ENCODE measurements around the gene SPPL2A.
A peak's percentile ranks its signal among the peaks of the same experiment; 100 is the strongest.
"Not testable (repeated sequence)": the region's sequence is repeated elsewhere in the genome, so short reads cannot be mapped to it uniquely, and the experiment has no call there.

The SPPL2A gene, protein sequence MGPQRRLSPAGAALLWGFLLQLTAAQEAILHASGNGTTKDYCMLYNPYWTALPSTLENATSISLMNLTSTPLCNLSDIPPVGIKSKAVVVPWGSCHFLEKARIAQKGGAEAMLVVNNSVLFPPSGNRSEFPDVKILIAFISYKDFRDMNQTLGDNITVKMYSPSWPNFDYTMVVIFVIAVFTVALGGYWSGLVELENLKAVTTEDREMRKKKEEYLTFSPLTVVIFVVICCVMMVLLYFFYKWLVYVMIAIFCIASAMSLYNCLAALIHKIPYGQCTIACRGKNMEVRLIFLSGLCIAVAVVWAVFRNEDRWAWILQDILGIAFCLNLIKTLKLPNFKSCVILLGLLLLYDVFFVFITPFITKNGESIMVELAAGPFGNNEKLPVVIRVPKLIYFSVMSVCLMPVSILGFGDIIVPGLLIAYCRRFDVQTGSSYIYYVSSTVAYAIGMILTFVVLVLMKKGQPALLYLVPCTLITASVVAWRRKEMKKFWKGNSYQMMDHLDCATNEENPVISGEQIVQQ

GRCh38 chr15:50765195-50765967 lies at the start of gene SPPL2A:
Gene SPPL2A, minus strand, starts transcription at chr15:50765706. Its CDS starts 173 bp downstream, at chr15:50765533.
- DNase-seq (ENCODE audit: extremely low read depth, low read depth) = peak; percentile 73
- TF ChIP-seq, protein P1, sequence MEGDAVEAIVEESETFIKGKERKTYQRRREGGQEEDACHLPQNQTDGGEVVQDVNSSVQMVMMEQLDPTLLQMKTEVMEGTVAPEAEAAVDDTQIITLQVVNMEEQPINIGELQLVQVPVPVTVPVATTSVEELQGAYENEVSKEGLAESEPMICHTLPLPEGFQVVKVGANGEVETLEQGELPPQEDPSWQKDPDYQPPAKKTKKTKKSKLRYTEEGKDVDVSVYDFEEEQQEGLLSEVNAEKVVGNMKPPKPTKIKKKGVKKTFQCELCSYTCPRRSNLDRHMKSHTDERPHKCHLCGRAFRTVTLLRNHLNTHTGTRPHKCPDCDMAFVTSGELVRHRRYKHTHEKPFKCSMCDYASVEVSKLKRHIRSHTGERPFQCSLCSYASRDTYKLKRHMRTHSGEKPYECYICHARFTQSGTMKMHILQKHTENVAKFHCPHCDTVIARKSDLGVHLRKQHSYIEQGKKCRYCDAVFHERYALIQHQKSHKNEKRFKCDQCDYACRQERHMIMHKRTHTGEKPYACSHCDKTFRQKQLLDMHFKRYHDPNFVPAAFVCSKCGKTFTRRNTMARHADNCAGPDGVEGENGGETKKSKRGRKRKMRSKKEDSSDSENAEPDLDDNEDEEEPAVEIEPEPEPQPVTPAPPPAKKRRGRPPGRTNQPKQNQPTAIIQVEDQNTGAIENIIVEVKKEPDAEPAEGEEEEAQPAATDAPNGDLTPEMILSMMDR (IDR thresholded peaks at IDR 0.05; ENCODE audit: low read depth, low read length) = no peak

- TF ChIP-seq, protein P1 (IDR thresholded peaks at IDR 0.05; ENCODE audit: low read depth, low read length) = no peak
- DNase-seq (ENCODE audit: extremely low read depth, low read depth) = no peak
Measured at GRCh38 chr15:50814634-50815033, 49.1 kb upstream of the SPPL2A start.

- TF ChIP-seq, protein P1 (IDR thresholded peaks at IDR 0.05; ENCODE audit: low read depth, low read length) = no peak
- DNase-seq (ENCODE audit: extremely low read depth, low read depth) = no peak
Measured at GRCh38 chr15:50813865-50814264, 48.4 kb upstream of the SPPL2A start.

- no peak for DNase-seq (ENCODE audit: extremely low read depth, low read depth)
- TF ChIP-seq, protein P1 (IDR thresholded peaks at IDR 0.05; ENCODE audit: low read depth, low read length) = no peak
Measured at GRCh38 chr15:50813089-50813488, 47.6 kb upstream of the SPPL2A start.

DNA sequence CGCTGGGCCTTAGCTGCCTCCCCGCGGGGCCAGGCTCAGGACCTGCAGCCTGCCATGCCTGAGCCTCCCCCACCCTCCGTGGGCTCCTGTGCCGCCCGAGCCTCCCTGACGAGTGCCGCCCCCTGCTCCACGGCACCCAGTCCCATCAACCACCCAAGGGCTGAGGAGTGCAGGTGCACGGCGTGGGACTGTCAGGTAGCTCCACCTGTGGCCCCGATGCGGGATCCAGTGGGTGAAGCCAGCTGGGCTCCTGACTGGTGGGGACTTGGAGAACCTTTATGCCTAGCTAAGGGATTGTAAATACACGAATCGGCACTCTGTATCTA lies 46.6 kb upstream of the SPPL2A start:
- DNase-seq (ENCODE audit: extremely low read depth, low read depth) = not testable (repeated sequence)

GRCh38 chr15:50811461-50812180 lies 46.1 kb upstream of the SPPL2A start:
- DNase-seq (ENCODE audit: extremely low read depth, low read depth) = not testable (repeated sequence)

- TF ChIP-seq, protein P1 (IDR thresholded peaks at IDR 0.05; ENCODE audit: low read depth, low read length) = no peak
- no peak for DNase-seq (ENCODE audit: extremely low read depth, low read depth)
Measured at GRCh38 chr15:50810128-50810527, 44.6 kb upstream of the SPPL2A start.

DNA sequence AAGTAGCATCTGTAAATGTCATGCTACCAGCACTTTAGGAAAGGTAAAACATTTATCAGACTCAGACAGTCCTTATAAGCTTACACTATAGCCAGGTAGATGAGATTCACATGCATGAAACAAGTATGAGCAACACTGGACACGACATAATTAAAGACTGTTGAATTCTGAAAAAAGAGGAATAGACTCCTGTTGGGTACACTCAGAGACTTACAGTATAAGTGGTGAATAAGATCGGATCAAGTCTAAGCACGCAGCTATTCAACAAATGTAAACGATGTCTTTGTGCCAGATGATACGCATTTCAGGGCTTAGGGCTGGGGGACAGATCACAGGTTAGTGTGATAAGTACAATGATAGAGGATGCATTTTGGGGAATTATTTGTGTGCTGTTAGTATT lies 43.2 kb upstream of the SPPL2A start:
- no peak for DNase-seq (ENCODE audit: extremely low read depth, low read depth)
- TF ChIP-seq, protein P1 (IDR thresholded peaks at IDR 0.05; ENCODE audit: low read depth, low read length) = no peak

Data from AG09319 (cell line).